Measurements from ENCODE around the gene TMPRSS11E. TPM values are rescaled to one million over a fixed set of nuclear protein-coding genes. Genes with fewer than 3 reads are reported as not detected.
"Not testable (repeated sequence)": the region's sequence is repeated elsewhere in the genome, so short reads cannot be mapped to it uniquely, and the experiment has no call there.

The TMPRSS11E gene
- total and polyA plus RNA-seq, 2 donors (not counting 1 experiment from before 2014, with no cell fraction given), result not detected

DNA sequence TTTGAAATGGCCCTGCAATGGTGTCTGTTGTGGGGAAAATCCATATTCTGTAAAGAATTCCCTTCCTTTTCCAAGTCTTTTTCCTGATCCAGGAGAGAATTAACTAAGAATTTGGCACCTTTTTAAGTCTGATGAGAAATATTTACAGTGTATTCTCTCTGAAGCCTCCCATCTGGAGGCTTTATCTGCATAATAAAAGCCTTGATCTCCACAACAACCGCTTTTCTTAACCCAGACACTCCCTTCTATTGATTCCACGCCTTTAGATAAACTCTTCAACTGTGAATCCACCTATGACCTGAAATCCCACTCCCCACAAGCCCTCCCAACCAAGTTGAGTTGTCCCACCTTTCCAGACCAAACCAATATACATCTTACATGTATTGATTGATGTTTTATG is 43.1 kb upstream of the TMPRSS11E start:
- no peaks in the 10 kb centered on the region for H4K20me1 ChIP-seq (ENCODE audit: control insufficient read depth, extremely low read depth, insufficient read depth, low read length)
- no peak overlapping the region for H3K4me3 ChIP-seq (replicated peaks in 1 of 4; ENCODE audit: control extremely low read depth in 1 of 4, insufficient read depth in 1 of 4, low read depth in 3 of 4, low read length in 4 of 4)
- H3K4me2 ChIP-seq (ENCODE audit: extremely low read depth, insufficient read depth, low read length), result no peak overlapping the region
- H3K79me2 ChIP-seq (ENCODE audit: control insufficient read depth, insufficient read depth, low read length), result no peaks in the 10 kb centered on the region
- H3K4me1 ChIP-seq (ENCODE audit: control insufficient read depth, extremely low read depth, insufficient read depth, low read length), result no peaks in the 10 kb centered on the region
- no peak overlapping the region for H3K9ac ChIP-seq (ENCODE audit: insufficient read depth, low read length)
- no peak for DNase-seq (ENCODE audit: low read depth in 2 of 2)
- TF ChIP-seq, protein P1, sequence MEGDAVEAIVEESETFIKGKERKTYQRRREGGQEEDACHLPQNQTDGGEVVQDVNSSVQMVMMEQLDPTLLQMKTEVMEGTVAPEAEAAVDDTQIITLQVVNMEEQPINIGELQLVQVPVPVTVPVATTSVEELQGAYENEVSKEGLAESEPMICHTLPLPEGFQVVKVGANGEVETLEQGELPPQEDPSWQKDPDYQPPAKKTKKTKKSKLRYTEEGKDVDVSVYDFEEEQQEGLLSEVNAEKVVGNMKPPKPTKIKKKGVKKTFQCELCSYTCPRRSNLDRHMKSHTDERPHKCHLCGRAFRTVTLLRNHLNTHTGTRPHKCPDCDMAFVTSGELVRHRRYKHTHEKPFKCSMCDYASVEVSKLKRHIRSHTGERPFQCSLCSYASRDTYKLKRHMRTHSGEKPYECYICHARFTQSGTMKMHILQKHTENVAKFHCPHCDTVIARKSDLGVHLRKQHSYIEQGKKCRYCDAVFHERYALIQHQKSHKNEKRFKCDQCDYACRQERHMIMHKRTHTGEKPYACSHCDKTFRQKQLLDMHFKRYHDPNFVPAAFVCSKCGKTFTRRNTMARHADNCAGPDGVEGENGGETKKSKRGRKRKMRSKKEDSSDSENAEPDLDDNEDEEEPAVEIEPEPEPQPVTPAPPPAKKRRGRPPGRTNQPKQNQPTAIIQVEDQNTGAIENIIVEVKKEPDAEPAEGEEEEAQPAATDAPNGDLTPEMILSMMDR (conservative IDR thresholded peaks at IDR 0.05 in 1 of 2, IDR thresholded peaks at IDR 0.05 in 1 of 2; ENCODE audit: low read depth in 1 of 2, low read length in 2 of 2), result no peak
- no peak for TF ChIP-seq EZH2 (IDR thresholded peaks at IDR 0.05; ENCODE audit: low read length, missing control alignments)
- no peaks in the 10 kb centered on the region for H3K27me3 ChIP-seq (ENCODE audit: control insufficient read depth, insufficient read depth, low read length)
- no peak overlapping the region for H2AFZ ChIP-seq (ENCODE audit: low read length)
- H3K27ac ChIP-seq (ENCODE audit: insufficient read depth, low read length), result no peak overlapping the region
- no peaks in the 10 kb centered on the region for H3K9me3 ChIP-seq (ENCODE audit: control insufficient read depth, insufficient read depth, low read depth, low read length)
- H3K36me3 ChIP-seq (ENCODE audit: control insufficient read depth, insufficient read depth, low read length), result no peaks in the 10 kb centered on the region

DNA sequence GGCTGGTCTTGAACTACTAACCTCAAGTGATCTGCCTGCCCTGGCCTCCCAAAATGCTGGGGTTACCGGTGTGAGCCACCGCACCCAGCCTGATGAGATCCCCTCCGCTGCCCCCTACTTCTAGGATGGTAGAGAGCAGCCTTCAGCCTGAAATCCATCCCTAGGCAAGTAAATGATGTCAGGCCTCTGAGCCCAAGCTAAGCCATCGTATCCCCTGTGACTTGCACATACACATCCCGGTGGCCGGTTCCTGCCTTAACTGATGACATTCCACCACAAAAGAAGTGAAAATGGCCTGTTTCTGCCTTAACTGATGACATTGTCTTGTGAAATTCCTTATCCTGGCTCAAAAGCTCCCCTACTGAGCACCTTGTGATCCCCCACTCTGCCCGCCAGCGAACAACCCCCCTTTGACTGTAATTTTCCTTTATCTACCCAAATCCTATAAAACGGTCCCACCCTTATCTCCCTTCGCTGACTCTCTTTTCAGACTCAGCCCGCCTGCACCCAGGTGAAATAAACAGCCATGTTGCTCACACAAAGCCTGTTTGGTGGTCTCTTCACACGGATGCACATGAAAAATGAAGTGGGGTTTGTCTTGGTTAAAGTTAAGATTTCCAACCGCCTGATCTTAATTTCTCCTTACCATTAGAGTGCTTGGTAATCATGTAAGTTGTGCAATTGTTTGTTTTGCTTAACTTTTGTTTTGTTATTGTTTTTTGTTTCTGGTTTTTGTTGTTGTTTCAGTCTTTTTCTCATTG is 41.4 kb upstream of the TMPRSS11E start:
- H3K4me1 ChIP-seq (ENCODE audit: control insufficient read depth, extremely low read depth, insufficient read depth, low read length); H4K20me1 ChIP-seq (ENCODE audit: control insufficient read depth, extremely low read depth, insufficient read depth, low read length); H2AFZ ChIP-seq (ENCODE audit: low read length): not testable (repeated sequence)

DNA sequence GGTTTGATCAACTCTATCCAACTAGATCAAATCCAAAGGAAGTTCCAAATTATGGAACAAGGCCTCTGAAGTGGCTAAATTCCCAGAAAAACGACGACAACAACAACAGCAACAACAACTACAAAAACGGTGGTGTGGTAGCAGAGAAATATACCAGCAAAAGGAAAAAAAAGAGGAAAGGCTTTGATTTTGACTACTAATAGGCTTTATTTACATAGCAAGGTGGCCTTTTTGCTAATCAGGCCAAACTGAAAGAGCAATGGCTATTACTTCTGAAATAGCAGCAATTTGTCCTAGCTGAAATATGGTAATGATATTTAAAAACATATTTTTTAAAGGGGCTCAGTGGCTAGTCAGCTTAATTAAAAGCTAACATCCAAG is 40.8 kb upstream of the TMPRSS11E start:
- no peak overlapping the region for H3K9ac ChIP-seq (ENCODE audit: insufficient read depth, low read length)
- H3K27me3 ChIP-seq (ENCODE audit: control insufficient read depth, insufficient read depth, low read length), result no peaks in the 10 kb centered on the region
- no peak for DNase-seq (ENCODE audit: low read depth in 2 of 2)
- TF ChIP-seq EZH2 (IDR thresholded peaks at IDR 0.05; ENCODE audit: low read length, missing control alignments), result no peak
- TF ChIP-seq, protein P1 (conservative IDR thresholded peaks at IDR 0.05 in 1 of 2, IDR thresholded peaks at IDR 0.05 in 1 of 2; ENCODE audit: low read depth in 1 of 2, low read length in 2 of 2), result no peak
- H4K20me1 ChIP-seq (ENCODE audit: control insufficient read depth, extremely low read depth, insufficient read depth, low read length), result no peaks in the 10 kb centered on the region
- no peak overlapping the region for H2AFZ ChIP-seq (ENCODE audit: low read length)
- H3K36me3 ChIP-seq (ENCODE audit: control insufficient read depth, insufficient read depth, low read length), result no peaks in the 10 kb centered on the region
- no peaks in the 10 kb centered on the region for H3K4me1 ChIP-seq (ENCODE audit: control insufficient read depth, extremely low read depth, insufficient read depth, low read length)
- no peaks in the 10 kb centered on the region for H3K9me3 ChIP-seq (ENCODE audit: control insufficient read depth, insufficient read depth, low read depth, low read length)
- H3K4me2 ChIP-seq (ENCODE audit: extremely low read depth, insufficient read depth, low read length), result no peak overlapping the region
- H3K4me3 ChIP-seq (replicated peaks in 1 of 4; ENCODE audit: control extremely low read depth in 1 of 4, insufficient read depth in 1 of 4, low read depth in 3 of 4, low read length in 4 of 4), result no peak overlapping the region
- no peak overlapping the region for H3K27ac ChIP-seq (ENCODE audit: insufficient read depth, low read length)
- no peaks in the 10 kb centered on the region for H3K79me2 ChIP-seq (ENCODE audit: control insufficient read depth, insufficient read depth, low read length)

More for the DNA sequence above, 41.4 kb upstream of the TMPRSS11E start:
- H3K4me3 ChIP-seq (replicated peaks in 1 of 4; ENCODE audit: control extremely low read depth in 1 of 4, insufficient read depth in 1 of 4, low read depth in 3 of 4, low read length in 4 of 4); H3K79me2 ChIP-seq (ENCODE audit: control insufficient read depth, insufficient read depth, low read length); H3K9me3 ChIP-seq (ENCODE audit: control insufficient read depth, insufficient read depth, low read depth, low read length); DNase-seq (ENCODE audit: low read depth in 2 of 2); H3K4me2 ChIP-seq (ENCODE audit: extremely low read depth, insufficient read depth, low read length); H3K27ac ChIP-seq (ENCODE audit: insufficient read depth, low read length); H3K9ac ChIP-seq (ENCODE audit: insufficient read depth, low read length); H3K27me3 ChIP-seq (ENCODE audit: control insufficient read depth, insufficient read depth, low read length); H3K36me3 ChIP-seq (ENCODE audit: control insufficient read depth, insufficient read depth, low read length): not testable (repeated sequence)

DNA sequence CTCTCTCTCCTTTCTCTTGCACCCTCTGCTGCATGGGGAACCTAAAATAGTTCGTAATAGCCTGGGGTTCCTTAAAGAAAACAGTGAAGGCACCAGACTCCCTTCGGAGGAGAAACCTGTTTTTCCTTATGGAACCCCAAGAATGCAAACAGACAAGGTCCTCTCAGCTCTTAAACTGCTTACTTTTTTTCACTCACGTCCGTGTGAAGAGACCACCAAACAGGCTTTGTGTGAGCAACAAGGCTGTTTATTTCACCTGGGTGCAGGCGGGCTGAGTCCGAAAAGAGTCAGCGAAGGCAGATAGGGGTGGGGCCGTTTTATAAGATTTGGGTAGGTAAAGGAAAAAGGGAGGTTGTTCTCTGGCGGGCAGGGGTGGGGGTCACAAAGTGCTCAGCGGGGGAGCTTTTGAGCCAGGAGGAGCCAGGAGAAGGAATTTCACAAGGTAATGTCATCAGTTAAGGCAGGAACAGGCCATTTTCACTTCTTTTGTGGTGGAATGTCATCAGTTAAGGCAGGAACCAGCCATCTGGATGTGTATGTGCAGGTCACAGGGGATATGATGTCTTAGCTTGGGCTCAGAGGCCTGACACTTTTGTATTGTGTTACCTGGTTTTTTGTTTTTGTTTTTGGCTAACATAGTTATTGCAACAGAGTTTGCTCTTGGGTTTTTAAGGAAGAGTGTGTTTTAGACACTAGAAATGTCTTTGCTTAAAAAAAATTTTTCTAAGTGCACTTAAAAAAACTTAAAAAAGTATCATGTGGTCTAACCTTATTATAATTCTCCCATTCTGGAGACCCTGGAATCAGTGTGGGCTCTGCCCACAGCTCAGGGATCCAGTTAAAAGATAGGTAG is 40.0 kb upstream of the TMPRSS11E start:
- not testable (repeated sequence) for H3K4me3 ChIP-seq (replicated peaks in 1 of 4; ENCODE audit: control extremely low read depth in 1 of 4, insufficient read depth in 1 of 4, low read depth in 3 of 4, low read length in 4 of 4); H3K27me3 ChIP-seq (ENCODE audit: control insufficient read depth, insufficient read depth, low read length); H3K9me3 ChIP-seq (ENCODE audit: control insufficient read depth, insufficient read depth, low read depth, low read length); H3K4me2 ChIP-seq (ENCODE audit: extremely low read depth, insufficient read depth, low read length); H3K9ac ChIP-seq (ENCODE audit: insufficient read depth, low read length); H3K36me3 ChIP-seq (ENCODE audit: control insufficient read depth, insufficient read depth, low read length); H3K27ac ChIP-seq (ENCODE audit: insufficient read depth, low read length); H2AFZ ChIP-seq (ENCODE audit: low read length); H3K79me2 ChIP-seq (ENCODE audit: control insufficient read depth, insufficient read depth, low read length); DNase-seq (ENCODE audit: low read depth in 2 of 2); H4K20me1 ChIP-seq (ENCODE audit: control insufficient read depth, extremely low read depth, insufficient read depth, low read length); H3K4me1 ChIP-seq (ENCODE audit: control insufficient read depth, extremely low read depth, insufficient read depth, low read length)
